HEK293 (cell line): Measurements from ENCODE around the gene AQP1.

Experiments
- CTCF ChIA-PET: fragments of 350-600 bp; formaldehyde crosslinking; extraction: SDS; loops from one replicate; lab custom pipeline; 2021; ENCODE audit warnings: antibody characterized with exemption; lab: Yijun Ruan, JAX
- POLR2A ChIA-PET: fragments of 300-600 bp; formaldehyde crosslinking; extraction: SDS; loops from one replicate; lab custom pipeline; 2020; ENCODE audit warnings: antibody characterized with exemption, inconsistent platforms; lab: Yijun Ruan, JAX
- H3K27ac ChIP-seq: fragments of 200-500 bp; sonication (Bioruptor generic); 2 replicates; pipeline ENCODE4 v1.5.1; 2014; ENCODE audit warnings: low read depth, low read length, control low read depth, inconsistent platforms; ENCODE audit errors: extremely low read depth
- H3K36me3 ChIP-seq, 2 experiments: fragments of 200-500 bp in 1 of 2; sonication (Bioruptor generic) in 1 of 2; 1 replicate in 1 of 2; 2 replicates in 1 of 2; pipeline ENCODE4 v1.5.1; 2014 to 2017; ENCODE audit warnings: inconsistent platforms in 2 of 2, low read length in 2 of 2; ENCODE audit not compliant: control insufficient read depth in 2 of 2, insufficient read depth in 1 of 2
- H3K4me1 ChIP-seq: fragments of 200-500 bp; sonication (Bioruptor generic); 2 replicates; pipeline ENCODE4 v1.5.1; 2014; ENCODE audit warnings: mild to moderate bottlenecking, low read length, inconsistent platforms; ENCODE audit not compliant: control insufficient read depth, insufficient read depth
- H3K4me3 ChIP-seq: 2 replicates; pipeline ENCODE4 v1.5.1; 2011; ENCODE audit warnings: low read depth, mild to moderate bottlenecking, control low read depth, low read length, moderate library complexity
- H3K9me3 ChIP-seq: fragments of 200-500 bp; sonication (Bioruptor generic); 2 replicates; pipeline ENCODE4 v1.5.1; 2014; ENCODE audit warnings: low read depth, low read length, inconsistent platforms; ENCODE audit not compliant: control insufficient read depth, insufficient read depth
- EGR2 ChIP-seq: fragments of 450-650 bp; formaldehyde crosslinking; IDR thresholded peaks from 2 replicates; pipeline ENCODE4 v1.5.1; 2016; ENCODE audit warnings: low read depth, missing biosample characterization, missing genetic modification characterization
- HOXC10 ChIP-seq: sonication (generic); formaldehyde crosslinking; IDR thresholded peaks from 2 replicates; pipeline ENCODE4 v1.8.1; 2023; ENCODE audit warnings: mild to moderate bottlenecking, missing genetic modification reagents
- SALL2 ChIP-seq: fragments of 450-650 bp; formaldehyde crosslinking; IDR thresholded peaks from 2 replicates; pipeline ENCODE4 v1.5.0; 2017; ENCODE audit warnings: missing biosample characterization, mild to moderate bottlenecking, missing genetic modification characterization, borderline replicate concordance
- YY2 ChIP-seq: fragments of 450-650 bp; formaldehyde crosslinking; IDR thresholded peaks from 2 replicates; pipeline ENCODE4 v1.5.1; 2016; ENCODE audit warnings: missing biosample characterization, missing genetic modification characterization
- ZFHX2 ChIP-seq: fragments of 450-650 bp; formaldehyde crosslinking; conservative IDR thresholded peaks from 2 replicates; pipeline ENCODE4 v1.5.1; 2016; ENCODE audit warnings: missing biosample characterization, missing genetic modification characterization
- ZNF10 ChIP-seq: fragments of 450-650 bp; formaldehyde crosslinking; IDR thresholded peaks from 2 replicates; pipeline ENCODE4 v1.5.1; 2017; ENCODE audit warnings: missing biosample characterization, missing genetic modification characterization
- ZNF133 ChIP-seq: fragments of 450-650 bp; formaldehyde crosslinking; IDR thresholded peaks from 2 replicates; pipeline ENCODE4 v1.5.1; 2016; ENCODE audit warnings: missing biosample characterization, missing genetic modification characterization
- ZNF19 ChIP-seq: fragments of 450-650 bp; formaldehyde crosslinking; IDR thresholded peaks from 2 replicates; pipeline ENCODE4; 2016; ENCODE audit warnings: missing biosample characterization, missing genetic modification characterization, low read depth
- ZNF211 ChIP-seq: fragments of 450-650 bp; formaldehyde crosslinking; IDR thresholded peaks from 2 replicates; pipeline ENCODE4 v1.5.1; 2016; ENCODE audit warnings: low read depth, missing biosample characterization, missing genetic modification characterization
- ZNF239 ChIP-seq: fragments of 450-650 bp; formaldehyde crosslinking; IDR thresholded peaks from 2 replicates; pipeline ENCODE4 v1.5.1; 2016; ENCODE audit warnings: missing biosample characterization, missing genetic modification characterization
- ZNF292 ChIP-seq: fragments of 450-650 bp; formaldehyde crosslinking; IDR thresholded peaks from 2 replicates; pipeline ENCODE4 v1.5.1; 2016; ENCODE audit warnings: low read depth, missing biosample characterization, missing genetic modification characterization, borderline replicate concordance
- ZNF404 ChIP-seq: fragments of 450-650 bp; formaldehyde crosslinking; IDR thresholded peaks from 2 replicates; pipeline ENCODE4 v1.5.1; 2017; ENCODE audit warnings: missing biosample characterization, missing genetic modification characterization
- ZNF510 ChIP-seq: fragments of 450-650 bp; formaldehyde crosslinking; IDR thresholded peaks from 2 replicates; pipeline ENCODE4 v1.5.1; 2018; ENCODE audit warnings: mild to moderate bottlenecking, missing genetic modification characterization, missing biosample characterization; ENCODE audit not compliant: insufficient replicate concordance
- ZNF654 ChIP-seq: fragments of 450-650 bp; formaldehyde crosslinking; IDR thresholded peaks from 2 replicates; pipeline ENCODE4 v1.5.1; 2016; ENCODE audit warnings: low read depth, missing biosample characterization, missing genetic modification characterization
- ZNF658 ChIP-seq: fragments of 450-650 bp; formaldehyde crosslinking; IDR thresholded peaks from 2 replicates; pipeline ENCODE4; 2016; ENCODE audit warnings: missing biosample characterization, missing genetic modification characterization
- ZNF76 ChIP-seq: fragments of 450-650 bp; formaldehyde crosslinking; IDR thresholded peaks from 2 replicates; pipeline ENCODE4; 2016; ENCODE audit warnings: low read depth, missing biosample characterization, missing genetic modification characterization, borderline replicate concordance
- ZSCAN23 ChIP-seq: fragments of 450-650 bp; formaldehyde crosslinking; IDR thresholded peaks from 2 replicates; pipeline ENCODE4 v1.5.1; 2016; ENCODE audit warnings: missing biosample characterization, missing genetic modification characterization
- ZSCAN30 ChIP-seq: fragments of 450-650 bp; IDR thresholded peaks from 2 replicates; pipeline ENCODE4 v1.5.1; 2018; ENCODE audit warnings: missing biosample characterization, mild to moderate bottlenecking, missing genetic modification characterization, moderate library complexity
- TF ChIP-seq, protein P1 (sequence below): fragments of 450-650 bp; formaldehyde crosslinking; conservative IDR thresholded peaks from 2 replicates; pipeline ENCODE4 v1.5.1; 2016; ENCODE audit warnings: low read depth, missing biosample characterization, missing genetic modification characterization
- TF ChIP-seq, protein P2 (sequence below): fragments of 450-650 bp; formaldehyde crosslinking; IDR thresholded peaks from 2 replicates; pipeline ENCODE4; 2016; ENCODE audit warnings: missing biosample characterization, missing genetic modification characterization
- TF ChIP-seq, protein P3 (sequence below): fragments of 450-650 bp; formaldehyde crosslinking; IDR thresholded peaks from 2 replicates; pipeline ENCODE4 v1.5.1; 2016; ENCODE audit warnings: missing biosample characterization, missing genetic modification characterization
- TF ChIP-seq, protein P4 (sequence below): fragments of 450-650 bp; formaldehyde crosslinking; IDR thresholded peaks from 2 replicates; pipeline ENCODE4 v1.5.1; 2016; ENCODE audit warnings: missing biosample characterization, missing genetic modification characterization

AQP1 gene

DNA sequence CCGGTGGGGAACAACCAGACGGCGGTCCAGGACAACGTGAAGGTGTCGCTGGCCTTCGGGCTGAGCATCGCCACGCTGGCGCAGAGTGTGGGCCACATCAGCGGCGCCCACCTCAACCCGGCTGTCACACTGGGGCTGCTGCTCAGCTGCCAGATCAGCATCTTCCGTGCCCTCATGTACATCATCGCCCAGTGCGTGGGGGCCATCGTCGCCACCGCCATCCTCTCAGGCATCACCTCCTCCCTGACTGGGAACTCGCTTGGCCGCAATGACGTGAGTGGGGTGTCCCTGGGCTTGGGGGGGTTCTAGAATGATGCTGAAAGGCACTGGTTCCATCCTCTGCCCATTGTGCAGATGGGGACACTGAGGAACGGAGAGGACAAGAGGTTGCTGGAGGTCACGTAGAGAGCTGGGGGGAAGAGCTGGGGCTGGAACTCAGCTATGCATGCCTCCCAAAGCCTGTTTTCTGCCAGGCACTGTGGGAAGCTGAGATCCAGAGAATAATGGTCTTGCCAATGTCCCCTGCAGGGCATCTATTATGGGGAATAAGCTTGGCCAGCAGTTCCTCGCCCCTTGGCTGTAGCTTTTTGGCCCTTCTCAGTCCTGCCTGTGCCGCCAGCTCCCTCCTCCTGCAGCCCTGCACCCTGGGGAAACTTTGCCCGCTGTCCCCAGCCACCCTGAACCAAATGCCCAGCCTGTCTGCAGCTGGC, 523 bp downstream of the AQP1 start (continued):
- TF ChIP-seq, protein P1, sequence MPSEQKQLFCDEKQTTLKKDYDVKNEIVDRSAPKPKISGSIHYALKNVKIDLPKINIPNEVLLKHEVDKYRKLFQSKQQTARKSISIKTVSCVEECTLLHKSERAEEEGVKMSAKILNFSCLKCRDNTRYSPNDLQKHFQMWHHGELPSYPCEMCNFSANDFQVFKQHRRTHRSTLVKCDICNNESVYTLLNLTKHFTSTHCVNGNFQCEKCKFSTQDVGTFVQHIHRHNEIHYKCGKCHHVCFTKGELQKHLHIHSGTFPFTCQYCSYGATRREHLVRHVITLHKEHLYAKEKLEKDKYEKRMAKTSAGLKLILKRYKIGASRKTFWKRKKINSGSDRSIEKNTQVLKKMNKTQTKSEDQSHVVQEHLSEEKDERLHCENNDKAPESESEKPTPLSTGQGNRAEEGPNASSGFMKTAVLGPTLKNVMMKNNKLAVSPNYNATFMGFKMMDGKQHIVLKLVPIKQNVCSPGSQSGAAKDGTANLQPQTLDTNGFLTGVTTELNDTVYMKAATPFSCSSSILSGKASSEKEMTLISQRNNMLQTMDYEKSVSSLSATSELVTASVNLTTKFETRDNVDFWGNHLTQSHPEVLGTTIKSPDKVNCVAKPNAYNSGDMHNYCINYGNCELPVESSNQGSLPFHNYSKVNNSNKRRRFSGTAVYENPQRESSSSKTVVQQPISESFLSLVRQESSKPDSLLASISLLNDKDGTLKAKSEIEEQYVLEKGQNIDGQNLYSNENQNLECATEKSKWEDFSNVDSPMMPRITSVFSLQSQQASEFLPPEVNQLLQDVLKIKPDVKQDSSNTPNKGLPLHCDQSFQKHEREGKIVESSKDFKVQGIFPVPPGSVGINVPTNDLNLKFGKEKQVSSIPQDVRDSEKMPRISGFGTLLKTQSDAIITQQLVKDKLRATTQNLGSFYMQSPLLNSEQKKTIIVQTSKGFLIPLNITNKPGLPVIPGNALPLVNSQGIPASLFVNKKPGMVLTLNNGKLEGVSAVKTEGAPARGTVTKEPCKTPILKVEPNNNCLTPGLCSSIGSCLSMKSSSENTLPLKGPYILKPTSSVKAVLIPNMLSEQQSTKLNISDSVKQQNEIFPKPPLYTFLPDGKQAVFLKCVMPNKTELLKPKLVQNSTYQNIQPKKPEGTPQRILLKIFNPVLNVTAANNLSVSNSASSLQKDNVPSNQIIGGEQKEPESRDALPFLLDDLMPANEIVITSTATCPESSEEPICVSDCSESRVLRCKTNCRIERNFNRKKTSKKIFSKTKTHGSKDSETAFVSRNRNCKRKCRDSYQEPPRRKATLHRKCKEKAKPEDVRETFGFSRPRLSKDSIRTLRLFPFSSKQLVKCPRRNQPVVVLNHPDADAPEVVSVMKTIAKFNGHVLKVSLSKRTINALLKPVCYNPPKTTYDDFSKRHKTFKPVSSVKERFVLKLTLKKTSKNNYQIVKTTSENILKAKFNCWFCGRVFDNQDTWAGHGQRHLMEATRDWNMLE (tag by site-specific recombination), result no peak
- TF ChIP-seq ZNF292 (tag by site-specific recombination) (no peak), ZNF133 (tag by site-specific recombination) (no peak), ZNF510 (tag by site-specific recombination) (no peak)
- TF ChIP-seq, all 188 proteins: peak for 0

DNA sequence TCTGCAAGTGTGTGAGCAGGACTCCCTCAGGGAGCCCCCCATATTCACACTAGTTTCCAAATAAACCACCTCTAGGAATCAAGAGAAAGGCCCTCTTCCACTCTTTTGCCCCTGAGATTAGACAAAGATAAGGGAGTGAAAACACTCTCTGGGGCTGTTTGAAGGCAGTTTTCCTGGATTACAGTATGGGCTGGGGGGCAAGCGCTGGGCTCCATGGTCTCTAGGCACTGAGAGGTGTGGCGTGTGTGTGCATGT, 1.0 kb downstream of the AQP1 start:
- no peaks in the 10 kb centered on the region for H3K9me3 ChIP-seq
- TF ChIP-seq ZNF654 (no peak), ZSCAN30 (tag by site-specific recombination) (no peak), YY2 (tag by site-specific recombination) (no peak), ZNF239 (no peak)
- H3K4me1 ChIP-seq, result no peaks in the 10 kb centered on the region
- ChIA-PET CTCF (interaction anchor here (2.1 kb wide), 1 partner anchor 26 kb away, joined by 8 read pairs; no protein-coding TSS in a partner anchor), POLR2A (no interaction called here)
- H3K4me3 ChIP-seq, result no peak overlapping the region
- H3K36me3 ChIP-seq, result no peaks in the 10 kb centered on the region
- H3K27ac ChIP-seq, result no peak overlapping the region

DNA sequence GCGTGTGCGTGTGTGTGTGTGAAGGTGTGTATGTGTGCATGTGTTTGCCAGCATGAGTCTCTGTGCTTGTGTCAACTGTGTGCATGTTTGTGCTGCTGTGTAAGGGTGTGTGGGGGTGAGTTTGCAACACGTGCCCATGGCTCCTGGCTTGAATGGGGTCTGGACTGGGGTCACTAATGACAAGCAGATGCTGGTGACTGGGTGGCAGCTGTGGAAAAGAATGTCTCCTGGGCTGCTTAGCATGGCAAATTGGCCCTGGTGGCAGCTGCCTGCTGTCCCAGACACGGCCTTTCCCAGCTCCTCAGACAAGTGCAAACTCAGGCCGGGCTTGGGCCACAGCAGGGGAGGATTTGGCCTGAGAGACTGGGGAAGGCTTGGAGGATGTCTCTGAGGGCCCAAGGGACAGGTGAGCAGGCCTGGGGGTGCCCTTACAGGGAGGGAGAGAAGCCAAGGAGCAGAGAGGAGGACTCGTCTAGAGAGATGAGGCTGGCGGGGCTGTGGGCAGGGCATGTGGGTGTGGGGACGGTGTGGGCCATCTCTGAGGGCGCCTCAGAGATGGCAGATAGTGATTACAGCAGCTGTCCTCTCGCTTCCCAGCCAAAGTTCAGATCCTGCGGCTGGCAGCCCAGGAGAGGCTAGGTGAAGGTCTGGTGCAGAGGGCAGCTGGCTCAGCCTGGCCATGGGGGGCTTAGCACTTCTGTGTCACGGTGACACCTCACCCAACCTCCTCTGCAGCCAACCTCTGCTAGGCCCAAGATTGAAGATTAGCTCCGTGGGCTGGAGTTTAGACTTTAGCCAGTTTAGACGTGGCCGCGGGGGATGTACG, 1.5 kb downstream of the AQP1 start:
- ChIA-PET POLR2A (no interaction called here), CTCF (interaction anchor here (2.1 kb wide), 1 partner anchor 25 kb away, joined by 8 read pairs; no protein-coding TSS in a partner anchor)
- no peak overlapping the region for H3K27ac ChIP-seq
- H3K4me3 ChIP-seq, result no peak overlapping the region
- no peaks in the 10 kb centered on the region for H3K4me1 ChIP-seq
- H3K36me3 ChIP-seq, result no peaks in the 10 kb centered on the region
- H3K9me3 ChIP-seq, result no peaks in the 10 kb centered on the region
- TF ChIP-seq EGR2 (tag by site-specific recombination), result peak; percentile 73; the same call in 1 of the 2 replicates
- peak; percentile 74 for TF ChIP-seq ZFHX2 (tag by site-specific recombination)
- TF ChIP-seq ZSCAN23 (tag by site-specific recombination), result no peak
- TF ChIP-seq ZNF404 (tag by site-specific recombination), result no peak
- no peak for TF ChIP-seq ZNF19 (tag by site-specific recombination)
- TF ChIP-seq, protein P2, sequence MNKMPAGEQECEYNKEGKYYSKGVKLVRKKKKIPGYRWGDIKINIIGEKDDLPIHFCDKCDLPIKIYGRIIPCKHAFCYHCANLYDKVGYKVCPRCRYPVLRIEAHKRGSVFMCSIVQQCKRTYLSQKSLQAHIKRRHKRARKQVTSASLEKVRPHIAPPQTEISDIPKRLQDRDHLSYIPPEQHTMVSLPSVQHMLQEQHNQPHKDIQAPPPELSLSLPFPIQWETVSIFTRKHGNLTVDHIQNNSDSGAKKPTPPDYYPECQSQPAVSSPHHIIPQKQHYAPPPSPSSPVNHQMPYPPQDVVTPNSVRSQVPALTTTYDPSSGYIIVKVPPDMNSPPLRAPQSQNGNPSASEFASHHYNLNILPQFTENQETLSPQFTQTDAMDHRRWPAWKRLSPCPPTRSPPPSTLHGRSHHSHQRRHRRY (tag by site-specific recombination), result no peak
- TF ChIP-seq ZNF658, result no peak
- no peak for TF ChIP-seq SALL2 (tag by site-specific recombination)
- TF ChIP-seq, protein P3, sequence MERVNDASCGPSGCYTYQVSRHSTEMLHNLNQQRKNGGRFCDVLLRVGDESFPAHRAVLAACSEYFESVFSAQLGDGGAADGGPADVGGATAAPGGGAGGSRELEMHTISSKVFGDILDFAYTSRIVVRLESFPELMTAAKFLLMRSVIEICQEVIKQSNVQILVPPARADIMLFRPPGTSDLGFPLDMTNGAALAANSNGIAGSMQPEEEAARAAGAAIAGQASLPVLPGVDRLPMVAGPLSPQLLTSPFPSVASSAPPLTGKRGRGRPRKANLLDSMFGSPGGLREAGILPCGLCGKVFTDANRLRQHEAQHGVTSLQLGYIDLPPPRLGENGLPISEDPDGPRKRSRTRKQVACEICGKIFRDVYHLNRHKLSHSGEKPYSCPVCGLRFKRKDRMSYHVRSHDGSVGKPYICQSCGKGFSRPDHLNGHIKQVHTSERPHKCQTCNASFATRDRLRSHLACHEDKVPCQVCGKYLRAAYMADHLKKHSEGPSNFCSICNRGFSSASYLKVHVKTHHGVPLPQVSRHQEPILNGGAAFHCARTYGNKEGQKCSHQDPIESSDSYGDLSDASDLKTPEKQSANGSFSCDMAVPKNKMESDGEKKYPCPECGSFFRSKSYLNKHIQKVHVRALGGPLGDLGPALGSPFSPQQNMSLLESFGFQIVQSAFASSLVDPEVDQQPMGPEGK (tag by site-specific recombination), result no peak
- no peak for TF ChIP-seq ZNF211 (tag by site-specific recombination)
- no peak for TF ChIP-seq HOXC10 (CRISPR knock-in tag)
- TF ChIP-seq, protein P4, sequence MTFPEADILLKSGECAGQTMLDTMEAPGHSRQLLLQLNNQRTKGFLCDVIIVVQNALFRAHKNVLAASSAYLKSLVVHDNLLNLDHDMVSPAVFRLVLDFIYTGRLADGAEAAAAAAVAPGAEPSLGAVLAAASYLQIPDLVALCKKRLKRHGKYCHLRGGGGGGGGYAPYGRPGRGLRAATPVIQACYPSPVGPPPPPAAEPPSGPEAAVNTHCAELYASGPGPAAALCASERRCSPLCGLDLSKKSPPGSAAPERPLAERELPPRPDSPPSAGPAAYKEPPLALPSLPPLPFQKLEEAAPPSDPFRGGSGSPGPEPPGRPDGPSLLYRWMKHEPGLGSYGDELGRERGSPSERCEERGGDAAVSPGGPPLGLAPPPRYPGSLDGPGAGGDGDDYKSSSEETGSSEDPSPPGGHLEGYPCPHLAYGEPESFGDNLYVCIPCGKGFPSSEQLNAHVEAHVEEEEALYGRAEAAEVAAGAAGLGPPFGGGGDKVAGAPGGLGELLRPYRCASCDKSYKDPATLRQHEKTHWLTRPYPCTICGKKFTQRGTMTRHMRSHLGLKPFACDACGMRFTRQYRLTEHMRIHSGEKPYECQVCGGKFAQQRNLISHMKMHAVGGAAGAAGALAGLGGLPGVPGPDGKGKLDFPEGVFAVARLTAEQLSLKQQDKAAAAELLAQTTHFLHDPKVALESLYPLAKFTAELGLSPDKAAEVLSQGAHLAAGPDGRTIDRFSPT, result no peak
- no peak for TF ChIP-seq ZNF10
- no peak for TF ChIP-seq ZNF76 (tag by site-specific recombination)
